HL-60 (cell line): ENCODE measurements around the gene IGFBP4.

Experiments
- GABPA ChIP-seq: IDR thresholded peaks from 2 replicates; pipeline ENCODE4 v1.6.1; 2012; ENCODE audit warnings: low read depth
- POLR2AphosphoS5 ChIP-seq: IDR thresholded peaks from 2 replicates; pipeline ENCODE4 v1.6.1; 2012; ENCODE audit warnings: low read depth
- SPI1 ChIP-seq: IDR thresholded peaks from 2 replicates; pipeline ENCODE4 v1.6.1; 2012; ENCODE audit warnings: low read depth, mild to moderate bottlenecking, borderline replicate concordance
- TF ChIP-seq, protein P1 (sequence below): IDR thresholded peaks from one replicate; pipeline ENCODE4 v1.5.1; 2011; ENCODE audit warnings: low read length, control low read depth, inconsistent platforms; ENCODE audit not compliant: insufficient read depth
- TF ChIP-seq, protein P2 (sequence below): IDR thresholded peaks from 2 replicates; pipeline ENCODE4 v1.6.1; 2012; ENCODE audit warnings: low read depth; ENCODE audit not compliant: insufficient replicate concordance

DNA sequence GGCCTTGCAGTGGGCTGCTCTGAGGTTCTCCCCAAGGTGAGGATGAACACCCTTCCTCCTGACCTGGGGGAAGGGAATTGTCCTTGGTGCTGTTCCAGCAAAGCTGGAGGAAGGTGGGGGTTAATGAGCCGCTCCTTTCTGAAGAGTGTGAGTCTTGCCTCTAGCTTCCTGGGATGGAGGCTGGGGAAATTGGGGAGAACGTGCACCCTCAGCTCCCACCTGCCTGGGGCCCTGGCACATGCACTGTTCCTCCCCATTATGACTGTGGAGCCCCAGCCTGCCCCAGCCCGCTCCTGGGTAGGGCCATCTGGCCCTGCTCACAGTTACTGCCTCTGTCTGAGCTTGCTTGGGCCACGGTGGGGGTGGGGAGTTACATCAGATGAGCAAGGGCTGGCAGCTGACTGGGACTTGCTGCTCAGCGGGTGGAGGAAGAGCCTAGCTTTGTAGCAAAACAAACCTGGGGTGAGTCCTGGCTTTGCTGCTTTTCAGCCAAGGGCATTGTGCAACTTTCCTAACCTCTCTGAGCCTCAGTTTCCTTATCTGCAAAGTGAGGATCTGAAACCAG lies 47.1 kb downstream of the IGFBP4 start:
- TF ChIP-seq, protein P1, sequence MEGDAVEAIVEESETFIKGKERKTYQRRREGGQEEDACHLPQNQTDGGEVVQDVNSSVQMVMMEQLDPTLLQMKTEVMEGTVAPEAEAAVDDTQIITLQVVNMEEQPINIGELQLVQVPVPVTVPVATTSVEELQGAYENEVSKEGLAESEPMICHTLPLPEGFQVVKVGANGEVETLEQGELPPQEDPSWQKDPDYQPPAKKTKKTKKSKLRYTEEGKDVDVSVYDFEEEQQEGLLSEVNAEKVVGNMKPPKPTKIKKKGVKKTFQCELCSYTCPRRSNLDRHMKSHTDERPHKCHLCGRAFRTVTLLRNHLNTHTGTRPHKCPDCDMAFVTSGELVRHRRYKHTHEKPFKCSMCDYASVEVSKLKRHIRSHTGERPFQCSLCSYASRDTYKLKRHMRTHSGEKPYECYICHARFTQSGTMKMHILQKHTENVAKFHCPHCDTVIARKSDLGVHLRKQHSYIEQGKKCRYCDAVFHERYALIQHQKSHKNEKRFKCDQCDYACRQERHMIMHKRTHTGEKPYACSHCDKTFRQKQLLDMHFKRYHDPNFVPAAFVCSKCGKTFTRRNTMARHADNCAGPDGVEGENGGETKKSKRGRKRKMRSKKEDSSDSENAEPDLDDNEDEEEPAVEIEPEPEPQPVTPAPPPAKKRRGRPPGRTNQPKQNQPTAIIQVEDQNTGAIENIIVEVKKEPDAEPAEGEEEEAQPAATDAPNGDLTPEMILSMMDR = no peak
- TF ChIP-seq POLR2AphosphoS5 (no peak), SPI1 (no peak), GABPA (no peak)
- TF ChIP-seq, protein P2, sequence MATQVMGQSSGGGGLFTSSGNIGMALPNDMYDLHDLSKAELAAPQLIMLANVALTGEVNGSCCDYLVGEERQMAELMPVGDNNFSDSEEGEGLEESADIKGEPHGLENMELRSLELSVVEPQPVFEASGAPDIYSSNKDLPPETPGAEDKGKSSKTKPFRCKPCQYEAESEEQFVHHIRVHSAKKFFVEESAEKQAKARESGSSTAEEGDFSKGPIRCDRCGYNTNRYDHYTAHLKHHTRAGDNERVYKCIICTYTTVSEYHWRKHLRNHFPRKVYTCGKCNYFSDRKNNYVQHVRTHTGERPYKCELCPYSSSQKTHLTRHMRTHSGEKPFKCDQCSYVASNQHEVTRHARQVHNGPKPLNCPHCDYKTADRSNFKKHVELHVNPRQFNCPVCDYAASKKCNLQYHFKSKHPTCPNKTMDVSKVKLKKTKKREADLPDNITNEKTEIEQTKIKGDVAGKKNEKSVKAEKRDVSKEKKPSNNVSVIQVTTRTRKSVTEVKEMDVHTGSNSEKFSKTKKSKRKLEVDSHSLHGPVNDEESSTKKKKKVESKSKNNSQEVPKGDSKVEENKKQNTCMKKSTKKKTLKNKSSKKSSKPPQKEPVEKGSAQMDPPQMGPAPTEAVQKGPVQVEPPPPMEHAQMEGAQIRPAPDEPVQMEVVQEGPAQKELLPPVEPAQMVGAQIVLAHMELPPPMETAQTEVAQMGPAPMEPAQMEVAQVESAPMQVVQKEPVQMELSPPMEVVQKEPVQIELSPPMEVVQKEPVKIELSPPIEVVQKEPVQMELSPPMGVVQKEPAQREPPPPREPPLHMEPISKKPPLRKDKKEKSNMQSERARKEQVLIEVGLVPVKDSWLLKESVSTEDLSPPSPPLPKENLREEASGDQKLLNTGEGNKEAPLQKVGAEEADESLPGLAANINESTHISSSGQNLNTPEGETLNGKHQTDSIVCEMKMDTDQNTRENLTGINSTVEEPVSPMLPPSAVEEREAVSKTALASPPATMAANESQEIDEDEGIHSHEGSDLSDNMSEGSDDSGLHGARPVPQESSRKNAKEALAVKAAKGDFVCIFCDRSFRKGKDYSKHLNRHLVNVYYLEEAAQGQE = no peak
